Muscle layer of colon (tissue), 2 donors: ENCODE measurements around the gene MRTFB.

ENCODE experiments used
- H3K27ac ChIP-seq: one replicate; pipeline ENCODE4 v1.7.0; 2013; ENCODE audit warnings: low read depth, mild to moderate bottlenecking, low read length, moderate library complexity
- H3K27me3 ChIP-seq, 2 donors: one replicate each; pipeline ENCODE4 v1.7.0; 2013; ENCODE audit warnings: low read length in 2 of 2, mild to moderate bottlenecking in 2 of 2; ENCODE audit not compliant: insufficient read depth in 2 of 2, control insufficient read depth in 1 of 2
- H3K36me3 ChIP-seq: one replicate; pipeline ENCODE4 v1.7.0; 2013; ENCODE audit warnings: mild to moderate bottlenecking, low read length; ENCODE audit not compliant: insufficient read depth
- H3K4me1 ChIP-seq: one replicate; pipeline ENCODE4 v1.7.0; 2013; ENCODE audit warnings: mild to moderate bottlenecking, low read length; ENCODE audit not compliant: insufficient read depth
- H3K4me3 ChIP-seq, 2 donors: one replicate each; pipeline ENCODE4 v1.7.0; 2013; ENCODE audit warnings: low read length in 2 of 2, low read depth in 1 of 2, mild to moderate bottlenecking in 1 of 2, moderate library complexity in 1 of 2
- H3K9ac ChIP-seq: one replicate; pipeline ENCODE4 v1.7.0; 2013; ENCODE audit warnings: low read length
- H3K9me3 ChIP-seq: one replicate; pipeline ENCODE4 v1.7.0; 2013; ENCODE audit warnings: mild to moderate bottlenecking, low read length
- donor health status: abdominal sarcoma.
- donor health status: Adenocarcinoma of cecum.

The MRTFB gene

DNA sequence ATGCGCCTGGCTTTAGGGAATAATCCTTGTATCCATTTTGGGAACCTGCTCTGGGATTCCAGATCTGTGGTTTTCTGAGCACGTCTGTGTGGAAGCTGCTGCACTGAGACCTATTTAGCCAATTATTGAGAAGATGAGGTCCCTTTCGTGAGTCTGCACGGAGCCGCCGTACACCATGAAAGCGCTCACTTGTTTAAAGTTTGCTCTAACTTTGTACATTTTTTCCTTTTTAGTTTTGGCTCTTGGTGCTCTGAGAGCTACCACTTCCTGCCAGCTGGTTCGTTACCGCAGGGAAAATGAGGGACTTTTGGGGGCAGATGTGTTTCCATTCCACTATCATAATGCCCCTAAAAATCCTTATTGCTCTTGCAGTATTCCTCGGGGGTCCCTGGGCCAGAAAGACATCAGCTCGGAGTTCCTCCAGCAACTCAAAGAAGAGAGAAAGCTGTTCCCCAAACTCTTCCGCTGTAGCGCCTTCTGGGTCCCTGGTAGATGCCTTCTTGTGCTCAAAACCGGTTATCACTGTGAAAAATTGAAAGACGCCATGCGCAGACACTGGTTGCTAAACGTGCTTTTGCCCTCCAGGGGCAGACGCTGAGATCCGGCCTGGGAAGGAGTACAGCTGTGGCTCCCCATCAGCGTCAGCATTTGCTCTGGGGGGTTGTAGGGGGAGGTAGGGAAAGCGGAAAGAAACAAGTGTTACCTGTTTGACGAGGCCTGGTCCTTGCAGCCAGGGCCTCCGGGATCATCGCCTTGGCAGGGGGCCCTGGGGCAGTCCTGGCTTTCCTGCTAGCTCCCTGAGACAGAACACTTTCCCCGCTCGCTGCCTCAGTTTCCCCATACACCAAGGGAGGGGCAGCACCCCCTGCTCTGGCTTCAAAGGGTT, 238.1 kb downstream of the MRTFB start:
- Histone ChIP-seq H3K27me3 (no peaks in the 10 kb centered on the region), H3K9ac (no peak overlapping the region), H3K27ac (no peak overlapping the region), H3K36me3 (no peaks in the 10 kb centered on the region), H3K9me3 (no peaks in the 10 kb centered on the region), H3K4me3 (peak overlapping the region in 1 of 2 donors; percentile 36), H3K4me1 (peaks cover 69% of the 10 kb centered on the region)

GRCh38 chr16:14309906-14310305, 238.8 kb downstream of the MRTFB start:
- Histone ChIP-seq H3K27ac (no peak overlapping the region), H3K27me3 (no peaks in the 10 kb centered on the region), H3K4me3 (peak overlapping the region in 1 of 2 donors; percentile 47), H3K36me3 (no peaks in the 10 kb centered on the region), H3K4me1 (peaks cover 66% of the 10 kb centered on the region), H3K9me3 (no peaks in the 10 kb centered on the region), H3K9ac (no peak overlapping the region)

DNA sequence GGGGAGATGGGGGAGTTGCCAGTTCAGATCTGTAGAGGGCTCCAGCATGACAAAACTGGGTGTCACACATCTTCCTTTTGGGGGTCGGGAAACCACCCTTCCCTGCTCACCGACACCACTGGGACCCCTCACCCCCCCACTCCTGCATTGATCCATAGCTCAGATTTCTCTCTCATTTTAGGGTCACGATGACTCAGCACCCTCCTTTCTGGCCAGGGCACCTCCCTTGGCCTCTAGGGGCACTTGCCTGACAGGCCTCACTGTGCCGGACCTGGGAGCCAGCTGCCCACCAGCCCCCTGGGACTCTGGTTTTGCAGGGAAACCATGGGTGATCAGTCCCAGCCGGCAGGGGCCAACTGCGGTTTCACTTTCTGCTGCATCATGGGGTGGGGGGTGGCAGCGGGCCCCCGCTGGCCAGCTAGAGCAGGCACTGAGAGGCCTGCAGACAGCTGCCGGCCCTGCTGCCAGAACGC, 239.4 kb downstream of the MRTFB start:
- no peaks in the 10 kb centered on the region for H3K9me3 ChIP-seq
- peaks cover 59% of the 10 kb centered on the region for H3K4me1 ChIP-seq
- peak overlapping the region; percentile 24 for H3K27ac ChIP-seq
- peak overlapping the region; percentile 42 to 47 for H3K4me3 ChIP-seq
- no peak overlapping the region for H3K9ac ChIP-seq
- H3K27me3 ChIP-seq = no peaks in the 10 kb centered on the region
- no peaks in the 10 kb centered on the region for H3K36me3 ChIP-seq

DNA sequence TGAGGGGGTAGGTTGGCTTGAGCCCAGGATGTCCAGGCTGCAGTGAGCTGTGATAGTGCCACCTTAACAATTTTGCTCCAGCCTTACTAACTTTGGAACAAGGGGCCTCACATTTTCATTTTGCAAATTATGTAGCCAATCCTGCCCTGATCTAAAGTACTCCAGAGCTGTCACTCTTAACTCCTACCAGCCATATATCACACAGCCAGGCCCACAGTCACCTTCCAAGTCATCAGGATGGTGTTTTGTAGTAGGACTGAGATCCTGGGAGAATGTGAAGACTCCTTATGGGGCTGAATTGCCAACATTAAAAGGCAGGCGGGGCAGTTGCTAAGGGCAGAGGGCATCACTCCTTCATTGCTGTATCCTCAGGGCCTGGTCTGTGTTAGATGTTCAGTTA, 243.0 kb downstream of the MRTFB start:
- peaks cover 26% of the 10 kb centered on the region for H3K4me1 ChIP-seq
- H3K36me3 ChIP-seq = no peaks in the 10 kb centered on the region
- H3K27ac ChIP-seq = no peak overlapping the region
- H3K27me3 ChIP-seq = no peaks in the 10 kb centered on the region
- H3K4me3 ChIP-seq = no peak overlapping the region
- H3K9ac ChIP-seq = no peak overlapping the region
- no peaks in the 10 kb centered on the region for H3K9me3 ChIP-seq

DNA sequence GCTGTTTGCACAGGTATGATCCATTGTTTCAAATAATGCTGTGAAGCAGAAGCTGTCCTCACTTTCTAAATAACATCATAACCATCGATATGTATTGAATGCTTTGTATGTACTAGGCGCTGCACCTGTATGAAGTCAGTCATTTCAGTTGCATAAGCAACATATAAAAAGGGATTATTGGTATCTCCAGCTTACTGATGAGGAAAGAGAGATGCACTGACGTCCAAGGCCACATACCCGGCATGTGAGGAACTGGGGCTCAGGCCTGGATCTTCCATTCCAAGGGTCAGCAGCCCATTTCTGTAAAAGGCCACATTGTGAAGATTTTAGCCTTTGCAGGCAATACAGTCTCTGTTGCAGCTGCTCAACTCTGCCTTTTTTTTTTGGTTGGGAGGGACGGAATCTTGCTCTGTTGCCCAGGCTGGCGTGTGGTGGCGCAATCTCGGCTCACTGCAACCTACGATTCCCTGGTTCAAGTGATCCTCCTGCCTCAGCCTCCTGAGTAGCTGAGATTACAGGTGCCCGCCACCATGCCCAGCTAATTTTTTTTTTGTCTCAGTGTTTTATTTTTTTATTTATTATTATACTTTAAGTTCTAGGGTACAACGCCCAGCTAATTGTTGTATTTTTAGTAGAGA, 244.7 kb downstream of the MRTFB start:
- Histone ChIP-seq H3K4me1 (peaks cover 11% of the 10 kb centered on the region), H3K36me3 (no peaks in the 10 kb centered on the region), H3K27ac (no peak overlapping the region), H3K27me3 (no peaks in the 10 kb centered on the region), H3K9ac (no peak overlapping the region), H3K4me3 (no peak overlapping the region), H3K9me3 (no peaks in the 10 kb centered on the region)
